HG03139 (cell line): Measurements from ENCODE around the gene ZCCHC24.

ENCODE experiments used
- ATAC-seq: cut with Tn5 transposase; IDR thresholded peaks from one replicate; pipeline ENCODE4 v1.9.1; 2021; ENCODE audit not compliant: unreplicated experiment

The ZCCHC24 gene

DNA sequence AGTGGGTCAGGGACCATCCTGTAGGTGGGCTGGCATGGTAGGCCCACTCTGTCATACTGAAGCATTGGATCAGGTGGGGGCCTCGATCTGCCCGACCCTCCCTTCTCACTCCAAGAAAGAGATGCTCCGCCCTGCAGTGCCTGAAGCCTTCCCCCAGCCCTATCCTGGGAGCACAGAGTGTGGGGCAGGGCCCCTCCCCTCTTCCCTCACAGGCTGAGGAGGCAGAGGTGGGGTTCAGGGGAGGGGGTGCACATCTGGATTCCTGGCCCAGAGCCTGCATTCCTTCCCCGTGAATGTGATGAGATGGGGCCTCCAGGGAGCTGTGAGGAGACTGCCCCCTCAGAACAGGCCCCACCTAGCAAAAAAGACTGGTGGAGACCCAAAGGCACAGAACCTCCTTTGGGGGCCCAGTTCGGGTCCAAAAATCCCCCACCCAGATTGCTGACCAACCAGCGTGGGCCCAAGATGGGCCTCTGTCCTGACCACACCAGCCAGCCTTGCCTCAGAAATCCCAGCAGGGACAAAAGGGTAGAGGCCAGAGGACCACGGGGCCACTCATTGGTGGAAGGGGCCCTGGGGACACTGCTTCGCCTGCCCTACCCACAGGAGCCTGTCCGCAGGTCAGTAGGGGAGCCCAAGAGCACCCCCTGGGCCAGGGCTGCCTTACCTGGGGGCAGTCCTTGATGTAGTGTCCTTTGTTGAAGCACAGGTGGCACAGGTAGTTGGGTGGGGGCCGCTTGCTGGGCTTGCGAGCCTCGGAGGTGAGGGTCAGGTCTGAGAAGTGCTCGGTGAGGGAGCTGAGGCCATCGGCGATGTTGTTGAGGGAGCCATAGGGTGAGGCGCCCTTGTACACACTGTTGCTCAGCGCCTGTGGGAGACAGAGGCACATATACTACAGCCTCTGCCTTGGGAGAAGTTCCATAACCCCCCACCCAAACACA, 13.3 kb downstream of the ZCCHC24 start:
- ATAC-seq = no peak

- no peak for ATAC-seq
These were observed 14.0 kb downstream of the ZCCHC24 start for GRCh38 chr10:79431428-79431827.

GRCh38 chr10:79430936-79431335, 14.5 kb downstream of the ZCCHC24 start:
- ATAC-seq = no peak

- ATAC-seq = no peak
These were observed 15.0 kb downstream of the ZCCHC24 start for GRCh38 chr10:79430325-79430905.

DNA sequence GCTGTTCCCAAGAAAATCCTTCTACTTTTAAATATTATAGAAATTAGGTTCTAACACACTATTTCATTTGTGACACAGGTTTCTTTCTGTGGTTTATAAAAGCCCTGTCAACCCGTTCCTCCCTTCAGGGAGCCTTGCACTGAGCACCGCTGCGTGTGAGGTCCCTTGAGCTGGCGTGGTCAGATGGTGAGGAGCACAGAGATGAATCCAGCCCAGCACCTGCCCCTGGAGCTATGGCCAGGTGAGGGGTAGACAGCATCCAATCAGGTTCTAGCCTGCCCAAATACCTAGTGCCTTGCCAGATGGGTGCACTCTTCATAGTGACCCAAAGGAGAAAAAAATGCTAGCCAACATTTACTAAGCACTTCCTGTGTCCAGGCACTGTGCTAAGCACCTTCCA, 15.7 kb downstream of the ZCCHC24 start:
- no peak for ATAC-seq

GRCh38 chr10:79427965-79428364, 17.5 kb downstream of the ZCCHC24 start:
- no peak for ATAC-seq

DNA sequence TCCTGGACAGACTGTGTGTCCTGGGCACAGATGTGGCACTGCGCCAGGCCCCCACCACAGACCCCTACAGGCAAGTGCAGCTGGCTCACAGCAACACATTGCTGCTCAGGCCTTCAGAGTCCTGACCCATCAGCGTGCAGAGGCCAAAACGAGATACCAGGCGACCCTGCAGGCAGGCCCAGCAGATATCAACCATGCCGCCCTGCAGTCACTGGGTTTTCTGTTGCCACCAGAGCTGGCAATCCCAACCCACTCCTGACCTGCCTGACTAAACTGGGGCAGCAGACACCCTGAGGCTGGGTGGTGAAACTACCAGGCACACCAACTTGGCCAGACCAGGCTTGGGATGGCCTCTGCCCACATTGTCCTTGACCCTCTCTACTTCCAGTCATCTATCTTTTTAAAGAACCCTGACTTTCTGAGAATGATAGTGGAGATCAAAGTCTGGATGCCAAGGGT, 20.3 kb downstream of the ZCCHC24 start:
- no peak for ATAC-seq

- no peak for ATAC-seq
These were observed 21.0 kb downstream of the ZCCHC24 start for GRCh38 chr10:79424221-79425073.

DNA sequence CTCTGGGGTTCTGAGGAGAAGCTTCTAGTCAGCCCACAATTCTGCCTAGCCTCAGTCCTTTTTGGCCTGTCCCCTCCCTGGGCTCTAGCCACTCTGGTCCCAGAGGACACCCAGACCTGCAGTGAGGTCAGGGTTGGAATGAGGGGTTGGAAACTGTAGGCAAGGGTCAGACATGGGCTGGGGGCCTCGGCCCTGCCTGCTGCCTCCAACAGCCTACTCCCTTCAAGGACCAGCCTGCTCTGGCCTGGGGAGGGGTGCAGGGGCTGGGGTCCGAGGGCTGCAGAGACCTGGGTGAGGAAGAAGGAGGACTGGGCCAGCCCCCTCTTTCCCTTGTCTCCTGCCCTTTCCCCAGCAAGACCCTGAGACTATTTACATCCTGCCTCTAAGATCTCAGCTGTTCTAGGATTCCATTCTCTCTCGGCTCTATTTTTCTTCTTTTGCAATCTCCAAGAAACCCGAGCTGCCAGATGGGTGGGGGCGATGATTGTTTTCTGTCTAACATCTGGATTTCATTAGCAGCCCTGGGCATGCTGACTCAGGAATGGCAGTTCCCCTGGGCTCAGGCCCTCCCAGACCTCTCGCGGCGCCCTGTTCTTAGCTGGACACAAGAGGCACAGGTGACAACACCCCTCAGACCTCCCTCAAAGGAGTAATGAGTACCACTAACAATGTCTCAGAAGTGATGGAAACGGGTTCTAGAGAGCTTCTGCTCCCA, 23.1 kb downstream of the ZCCHC24 start:
- no peak for ATAC-seq

- no peak for ATAC-seq
These were observed 24.3 kb downstream of the ZCCHC24 start for GRCh38 chr10:79420974-79421688.

GRCh38 chr10:79418886-79419595, 26.4 kb downstream of the ZCCHC24 start:
- ATAC-seq = no peak

DNA sequence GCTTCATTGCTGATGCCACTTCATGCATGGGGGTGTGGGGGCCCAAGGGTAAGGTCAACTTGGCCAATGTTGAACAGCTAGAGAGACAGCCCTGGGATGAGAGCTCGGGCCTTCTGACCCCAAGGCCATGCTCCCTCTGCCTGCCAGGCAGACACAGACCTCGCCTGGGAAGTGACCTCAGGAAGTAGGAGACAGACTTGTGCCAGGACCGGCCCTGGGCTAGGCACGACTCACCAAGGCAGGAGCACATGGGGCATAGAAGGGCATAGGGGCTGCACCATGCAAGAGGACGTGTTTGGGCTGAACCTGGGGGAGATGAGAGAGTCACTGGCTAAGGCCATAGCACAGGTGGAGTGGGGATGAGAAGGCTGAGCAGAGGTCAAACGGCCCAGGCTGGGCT, 27.1 kb downstream of the ZCCHC24 start:
- ATAC-seq = no peak

- no peak for ATAC-seq
These were observed 27.7 kb downstream of the ZCCHC24 start for GRCh38 chr10:79417731-79418130.

- no peak for ATAC-seq
These were observed 28.2 kb downstream of the ZCCHC24 start for GRCh38 chr10:79417266-79417665.

- ATAC-seq = no peak
These were observed 28.7 kb downstream of the ZCCHC24 start for GRCh38 chr10:79416578-79417255.

- no peak for ATAC-seq
These were observed 29.5 kb downstream of the ZCCHC24 start for GRCh38 chr10:79415736-79416577.

DNA sequence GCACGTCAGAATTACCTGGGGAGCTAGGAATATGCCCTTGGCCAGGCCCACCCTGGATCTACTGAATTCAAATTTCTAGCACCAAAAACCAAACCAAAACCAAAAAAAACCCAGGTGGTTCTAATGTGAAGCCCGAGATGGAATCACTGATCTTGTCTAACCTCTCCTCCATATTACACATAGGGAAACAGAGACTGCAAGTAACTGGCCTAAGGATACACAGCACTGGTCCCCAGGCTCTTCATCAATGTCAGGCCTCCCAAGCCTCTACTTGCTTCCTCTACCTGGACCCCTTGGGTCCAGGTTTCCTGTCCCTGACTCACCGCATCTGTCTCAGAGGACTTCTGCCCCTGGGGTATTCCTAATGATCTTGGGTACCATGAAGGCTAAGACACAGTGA, 30.7 kb downstream of the ZCCHC24 start:
- no peak for ATAC-seq

GRCh38 chr10:79413196-79413595, 32.2 kb downstream of the ZCCHC24 start:
- ATAC-seq = no peak
